Measurements from ENCODE around the gene CHD5. TPM values are rescaled to one million over a fixed set of nuclear protein-coding genes. Genes with fewer than 3 reads are reported as not detected.

The CHD5 gene
- polyA plus RNA-seq, 3 donors, result 0.07 TPM; not detected in 2

- Histone ChIP-seq H3K27ac (ENCODE audit: low read depth in 1 of 2, low read length in 2 of 2) (peak overlapping the region in 1 of 2 donors; percentile 38), H3K79me2 (ENCODE audit: insufficient read depth, low read length) (peaks cover 27% of the 10 kb centered on the region), H3K27me3 (ENCODE audit: control insufficient read depth in 2 of 2, insufficient read depth in 2 of 2, low read length in 2 of 2) (no peaks in the 10 kb centered on the region), H3K4me2 (replicated peaks; ENCODE audit: extremely low read depth, low read length, poor library complexity, severe bottlenecking) (no peak overlapping the region), H3K4me1 (ENCODE audit: control insufficient read depth in 1 of 2, insufficient read depth in 2 of 2, low read length in 2 of 2) (no peaks in the 10 kb centered on the region), H4K20me1 (ENCODE audit: insufficient read depth, low read length) (peaks cover 99% of the 10 kb centered on the region), H2AFZ (ENCODE audit: insufficient read depth, low read depth, low read length, poor library complexity, severe bottlenecking) (no peak overlapping the region), H3K9me3 (replicated peaks in 1 of 2; ENCODE audit: control insufficient read depth in 1 of 2, insufficient read depth in 1 of 2, low read length in 2 of 2) (no peaks in the 10 kb centered on the region), H3K36me3 (replicated peaks in 1 of 2; ENCODE audit: control insufficient read depth in 1 of 2, insufficient read depth in 2 of 2, low read length in 2 of 2) (peaks cover 93 to 98% of the 10 kb centered on the region in 2 donors), H3K9ac (ENCODE audit: insufficient read depth, low read length, poor library complexity, severe bottlenecking) (no peak overlapping the region), H3K4me3 (replicated peaks in 1 of 3; ENCODE audit: low read depth in 2 of 3, low read length in 3 of 3) (no peak overlapping the region)
- Mint-ChIP-seq H3K4me3 (no peak overlapping the region), H3K36me3 (peaks cover 79 to 94% of the 10 kb centered on the region in 2 donors), H3K4me1 (no peaks in the 10 kb centered on the region), H3K9me3 (peaks cover 0 to 2% (median 0%) of the 10 kb centered on the region in 7 donors), H3K27me3 (ENCODE audit: low read depth in 3 of 3) (peaks cover 0 to 2% (median 0%) of the 10 kb centered on the region in 3 donors), H3K27ac (peak overlapping the region in 2 of 7 donors; percentile 8 to 38)
- no peak for DNase-seq
- intact Hi-C loops (cut with micrococcal nuclease), result no loop called here
- TF ChIP-seq CTCF (IDR thresholded peaks at IDR 0.05), result no peak
- WGBS (ENCODE audit: insufficient coverage), result 97% methylated on average over 3 of the region's 3 CpGs
Measured at GRCh38 chr1:6075748-6076147, 104.4 kb downstream of the CHD5 start.

GRCh38 chr1:6074192-6074901, 105.8 kb downstream of the CHD5 start:
- WGBS (ENCODE audit: insufficient coverage), result 98% methylated on average over 18 of the region's 21 CpGs
- Mint-ChIP-seq H3K9me3 (peaks cover 0 to 2% (median 0%) of the 10 kb centered on the region in 7 donors), H3K4me3 (no peak overlapping the region), H3K4me1 (no peaks in the 10 kb centered on the region), H3K27ac (peak overlapping the region in 1 of 7 donors; percentile 35), H3K36me3 (peaks cover 75 to 91% of the 10 kb centered on the region in 2 donors), H3K27me3 (ENCODE audit: low read depth in 3 of 3) (peaks cover 0 to 2% (median 0%) of the 10 kb centered on the region in 3 donors)
- Histone ChIP-seq H3K4me2 (replicated peaks; ENCODE audit: extremely low read depth, low read length, poor library complexity, severe bottlenecking) (no peak overlapping the region), H3K27ac (ENCODE audit: low read depth in 1 of 2, low read length in 2 of 2) (no peak overlapping the region), H3K4me3 (replicated peaks in 1 of 3; ENCODE audit: low read depth in 2 of 3, low read length in 3 of 3) (no peak overlapping the region), H2AFZ (ENCODE audit: insufficient read depth, low read depth, low read length, poor library complexity, severe bottlenecking) (no peak overlapping the region), H3K27me3 (ENCODE audit: control insufficient read depth in 2 of 2, insufficient read depth in 2 of 2, low read length in 2 of 2) (no peaks in the 10 kb centered on the region), H3K9ac (ENCODE audit: insufficient read depth, low read length, poor library complexity, severe bottlenecking) (no peak overlapping the region), H3K79me2 (ENCODE audit: insufficient read depth, low read length) (peaks cover 37% of the 10 kb centered on the region), H3K4me1 (ENCODE audit: control insufficient read depth in 1 of 2, insufficient read depth in 2 of 2, low read length in 2 of 2) (no peaks in the 10 kb centered on the region), H4K20me1 (ENCODE audit: insufficient read depth, low read length) (peaks cover 99% of the 10 kb centered on the region), H3K36me3 (replicated peaks in 1 of 2; ENCODE audit: control insufficient read depth in 1 of 2, insufficient read depth in 2 of 2, low read length in 2 of 2) (peaks cover 87 to 98% of the 10 kb centered on the region in 2 donors), H3K9me3 (replicated peaks in 1 of 2; ENCODE audit: control insufficient read depth in 1 of 2, insufficient read depth in 1 of 2, low read length in 2 of 2) (no peaks in the 10 kb centered on the region)
- no peak for DNase-seq
- TF ChIP-seq CTCF (IDR thresholded peaks at IDR 0.05), result no peak
- intact Hi-C loops (cut with micrococcal nuclease), result no loop called here

Data from CD14-positive monocyte (primary cell).